Activated CD4-positive, CD25-positive, alpha-beta regulatory T cell treated with anti-CD3 and anti-CD28 coated beads, Interleukin-2, amount 50 U/mL, for 16 hours (primary cell): Measurements from ENCODE around the gene DHRS9.

Source experiments
- DNase-seq: peaks from one replicate; pipeline ENCODE4 v3.0.0-alpha.2; 2020; ENCODE audit warnings: low read depth, low spot score

Gene DHRS9

DNA sequence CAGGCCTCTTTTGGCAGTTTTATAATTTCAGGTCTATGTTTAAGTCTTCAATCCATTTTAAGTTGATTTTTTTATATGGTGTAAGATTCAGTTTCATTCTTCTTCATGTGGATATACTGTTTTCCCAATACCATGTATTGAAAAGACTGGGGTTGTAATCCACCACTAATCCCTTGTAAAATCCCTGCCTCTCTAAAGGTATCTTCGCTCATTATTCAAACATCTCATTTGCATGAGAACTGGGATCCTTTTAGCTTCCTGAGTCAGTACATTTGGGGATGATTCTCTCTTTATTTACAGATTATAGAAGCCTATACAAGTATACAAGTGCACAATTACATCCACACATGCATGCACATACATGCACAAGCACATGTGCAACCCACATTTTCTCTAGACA, 25.3 kb downstream of the DHRS9 start:
- no peak for DNase-seq

DNA sequence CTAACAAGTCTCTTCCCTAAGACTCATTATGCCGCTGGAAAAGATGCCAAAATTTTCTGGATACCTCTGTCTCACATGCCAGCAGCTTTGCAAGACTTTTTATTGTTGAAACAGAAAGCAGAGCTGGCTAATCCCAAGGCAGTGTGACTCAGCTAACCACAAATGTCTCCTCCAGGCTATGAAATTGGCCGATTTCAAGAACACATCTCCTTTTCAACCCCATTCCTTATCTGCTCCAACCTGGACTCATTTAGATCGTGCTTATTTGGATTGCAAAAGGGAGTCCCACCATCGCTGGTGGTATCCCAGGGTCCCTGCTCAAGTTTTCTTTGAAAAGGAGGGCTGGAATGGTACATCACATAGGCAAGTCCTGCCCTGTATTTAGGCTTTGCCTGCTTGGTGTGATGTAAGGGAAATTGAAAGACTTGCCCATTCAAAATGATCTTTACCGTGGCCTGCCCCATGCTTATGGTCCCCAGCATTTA, 26.3 kb downstream of the DHRS9 start:
- no peak for DNase-seq

DNA sequence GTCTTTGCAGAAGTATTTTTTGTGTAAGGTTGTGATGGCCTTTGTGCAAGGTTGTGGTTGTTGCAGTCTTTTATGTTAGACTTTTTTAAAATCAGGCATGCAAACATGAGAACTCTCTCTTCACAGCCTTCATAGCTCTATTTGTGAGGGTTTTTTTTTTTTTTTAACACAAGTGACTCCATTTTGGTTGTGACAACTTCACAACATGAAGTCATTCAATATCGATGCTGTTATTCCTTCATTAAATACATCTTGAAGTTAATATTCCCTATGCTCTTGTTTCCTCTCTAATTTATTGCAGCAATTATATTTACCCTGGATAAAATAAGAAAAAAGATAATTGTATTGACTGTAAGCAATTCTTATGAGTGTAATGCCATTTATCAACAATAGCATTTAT, 35.5 kb downstream of the DHRS9 start:
- DNase-seq = no peak

DNA sequence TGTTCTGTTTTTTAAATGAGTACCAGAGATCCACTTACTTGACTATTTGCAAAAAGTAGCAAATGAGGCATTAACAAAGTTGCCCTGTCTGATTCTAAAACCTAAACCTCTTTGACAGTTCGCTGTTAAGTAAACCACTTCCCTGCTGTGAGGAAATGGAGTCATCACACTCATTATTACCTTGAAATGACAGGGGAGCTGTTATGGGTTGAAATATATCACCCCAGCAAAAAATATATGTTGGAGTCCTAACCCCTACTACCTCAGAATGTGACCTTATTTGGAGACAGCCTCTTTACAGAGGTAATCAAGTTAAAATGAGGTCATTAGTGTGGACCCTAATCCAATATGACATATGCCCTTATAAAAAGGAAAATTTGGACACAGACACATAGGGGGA, 36.1 kb downstream of the DHRS9 start:
- no peak for DNase-seq

DNA sequence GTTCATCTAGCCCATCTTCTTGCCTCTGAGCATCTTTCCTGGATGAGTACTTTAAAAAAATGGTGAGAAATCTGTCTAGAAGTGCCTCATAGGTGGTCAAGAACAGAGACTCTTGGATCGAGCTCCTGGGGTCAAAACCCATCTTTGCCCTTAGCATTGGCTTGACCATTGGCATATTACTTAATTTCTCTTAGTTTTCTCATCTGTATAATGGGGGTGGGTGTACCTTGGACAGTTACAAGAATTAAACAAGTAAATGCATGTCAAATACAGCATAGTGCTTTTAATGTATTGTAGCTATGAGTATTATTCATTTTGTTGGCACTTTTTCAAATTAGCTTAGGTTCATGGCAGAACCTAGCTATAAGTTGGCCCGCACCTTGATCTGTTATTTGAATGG, 36.8 kb downstream of the DHRS9 start:
- DNase-seq = no peak

DNA sequence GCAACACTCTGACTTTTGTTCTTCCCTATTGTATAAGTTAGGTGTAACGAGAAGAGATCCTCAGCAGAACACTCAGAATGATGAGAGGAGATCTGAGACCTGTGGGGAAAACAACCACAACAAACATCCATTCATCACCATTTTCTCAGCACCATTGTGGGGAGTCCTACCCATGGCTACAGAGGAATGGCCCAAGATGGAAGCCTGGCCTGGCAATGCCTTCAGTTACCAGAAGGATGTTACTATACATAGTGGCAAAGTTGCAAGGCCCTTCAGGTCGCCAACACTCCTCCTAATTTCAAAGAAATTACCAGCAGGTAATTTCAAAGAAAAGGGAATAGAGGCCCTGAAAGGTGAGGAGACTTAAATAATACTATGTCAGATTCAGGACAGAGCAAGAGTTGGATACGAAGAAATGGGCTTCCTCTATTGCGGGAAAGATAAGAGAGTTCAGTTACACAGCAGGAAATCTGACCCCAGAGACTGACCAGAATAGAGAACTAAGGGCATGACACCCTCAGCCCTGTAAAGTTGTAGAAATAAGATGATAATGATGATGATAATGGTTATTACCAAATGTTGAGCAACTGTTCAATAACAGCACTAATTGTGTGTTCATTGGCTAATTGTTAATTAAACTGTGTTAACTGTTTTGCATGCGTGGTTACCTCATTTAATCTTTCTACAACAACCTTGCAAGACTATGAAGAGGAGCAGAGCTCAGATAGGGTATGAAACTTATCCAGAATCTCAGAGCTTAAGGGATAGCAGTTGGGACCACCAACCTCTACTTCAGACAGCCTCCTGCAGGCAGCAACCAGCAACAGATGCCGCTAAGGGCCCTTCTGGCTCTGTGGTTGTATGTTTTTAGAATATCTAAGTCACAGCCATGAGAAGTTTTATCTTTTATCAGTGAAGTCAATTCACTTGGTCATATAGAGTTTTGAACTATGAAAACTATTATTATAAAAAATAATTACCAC, 37.5 kb downstream of the DHRS9 start:
- DNase-seq = no peak

DNA sequence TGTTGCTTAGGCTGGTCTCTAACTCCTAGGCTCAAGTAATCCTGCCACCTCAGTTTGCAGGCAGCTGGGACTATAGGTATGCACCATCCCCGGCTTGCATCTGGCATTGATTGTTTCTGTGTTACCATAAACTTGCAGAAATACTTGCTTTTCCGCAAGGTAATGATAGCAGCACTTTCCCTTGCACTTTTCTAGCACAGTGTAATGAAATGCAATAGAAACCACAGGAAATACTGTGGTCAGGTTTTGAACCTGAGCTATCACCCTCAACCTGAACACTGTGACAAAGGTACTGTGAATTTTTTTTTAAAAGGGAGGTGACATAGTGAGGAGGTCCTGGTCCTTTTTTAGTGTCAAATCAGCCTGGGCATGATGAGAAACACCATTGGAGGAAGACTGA, 38.3 kb downstream of the DHRS9 start:
- DNase-seq = no peak

DNA sequence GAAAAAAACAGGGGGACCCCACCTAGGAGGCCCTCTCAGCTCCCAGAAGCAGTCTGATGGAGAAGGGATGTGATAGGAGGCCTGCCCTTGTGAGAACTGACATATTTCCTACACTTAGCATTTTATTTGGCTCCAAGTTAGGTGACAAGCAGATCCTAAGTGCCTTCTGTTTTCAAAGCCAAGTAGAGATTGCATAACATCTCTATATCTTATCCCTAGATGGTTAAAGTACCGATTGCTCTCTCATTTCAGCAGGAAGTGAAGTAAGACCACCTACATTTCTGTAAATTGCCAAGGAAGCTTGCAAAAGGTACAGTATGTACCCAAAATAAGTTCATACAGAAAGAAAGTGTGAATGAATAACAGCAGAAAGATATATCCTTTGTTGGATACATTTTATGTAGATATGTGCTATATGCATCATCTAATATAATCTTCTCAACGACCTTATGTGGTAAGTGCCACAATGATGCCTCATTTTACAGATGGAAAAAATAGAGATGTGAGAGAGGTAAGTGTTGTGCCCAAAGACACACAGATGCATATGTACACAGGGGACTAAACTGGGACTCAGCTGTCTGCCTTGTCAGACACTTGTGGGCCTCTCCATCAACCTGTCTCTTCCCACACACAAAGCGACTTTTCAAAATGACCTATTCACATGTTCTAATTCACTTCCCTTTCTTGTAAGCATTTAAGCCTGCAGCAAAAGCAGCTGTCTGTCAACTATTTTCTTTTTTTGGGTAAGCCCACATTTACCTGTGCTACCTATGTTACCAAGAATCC, 38.9 kb downstream of the DHRS9 start:
- no peak for DNase-seq

DNA sequence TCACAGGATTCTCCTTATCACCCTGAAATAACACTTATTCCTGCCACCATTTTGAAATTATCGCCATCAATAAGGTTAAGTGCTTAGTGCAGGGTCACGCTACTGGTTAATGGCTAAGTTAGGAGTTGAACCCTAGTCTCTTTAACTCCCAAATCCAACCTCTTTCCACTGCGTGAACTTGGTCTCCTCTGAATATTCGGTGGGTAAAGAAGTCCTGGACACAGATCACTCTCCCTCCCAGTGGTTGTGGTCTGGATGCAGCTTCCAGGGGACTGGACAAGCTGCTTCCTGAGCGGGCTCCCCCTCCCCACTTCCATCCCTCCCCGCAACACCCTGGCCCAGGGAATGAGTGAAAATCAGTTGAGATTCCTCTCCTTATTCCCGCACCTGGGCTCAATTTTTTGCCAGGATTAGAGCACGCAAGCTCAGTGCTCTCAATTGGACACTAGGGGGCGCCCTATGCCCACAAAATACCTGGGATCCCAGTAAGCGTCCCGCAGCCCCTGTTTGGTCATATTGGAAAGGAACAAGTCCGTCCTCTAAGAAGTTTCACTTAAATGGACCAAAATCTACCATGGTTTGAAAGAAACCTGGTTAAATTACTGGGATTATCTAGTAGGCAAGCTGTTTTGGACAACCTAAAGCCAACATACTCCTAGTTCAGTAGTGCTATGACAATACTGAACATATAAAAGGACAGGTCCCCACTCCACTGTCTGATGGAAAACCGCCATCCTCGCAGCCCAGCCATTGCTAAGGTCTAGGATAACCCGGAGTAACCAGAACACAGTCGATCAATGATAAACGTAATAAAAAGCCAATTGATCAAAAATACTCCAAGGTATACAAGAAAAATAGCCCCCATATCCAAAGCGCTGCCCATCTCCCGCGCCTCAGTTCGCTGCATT, 40.4 kb downstream of the DHRS9 start:
- DNase-seq = peak; percentile 27

DNA sequence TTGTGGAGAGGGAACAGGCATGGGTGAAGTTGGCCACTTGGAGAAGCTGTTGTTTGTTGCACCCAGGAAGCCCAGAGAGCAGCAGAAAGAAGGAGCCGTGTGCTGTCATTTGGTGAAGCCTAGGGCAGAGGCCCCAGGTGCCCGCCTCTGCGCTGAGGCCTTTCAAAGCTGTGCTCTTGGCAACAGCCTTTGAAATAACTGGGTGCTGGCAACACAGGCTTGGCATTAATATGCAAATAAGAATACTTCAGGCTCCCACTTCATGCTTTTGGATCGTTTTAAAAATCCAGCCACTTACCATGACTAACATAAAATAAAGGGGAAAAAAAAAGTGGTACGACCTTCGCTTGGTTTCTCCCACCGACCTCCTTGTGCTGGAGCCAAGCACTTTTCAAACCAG, 41.1 kb downstream of the DHRS9 start:
- DNase-seq = no peak

DNA sequence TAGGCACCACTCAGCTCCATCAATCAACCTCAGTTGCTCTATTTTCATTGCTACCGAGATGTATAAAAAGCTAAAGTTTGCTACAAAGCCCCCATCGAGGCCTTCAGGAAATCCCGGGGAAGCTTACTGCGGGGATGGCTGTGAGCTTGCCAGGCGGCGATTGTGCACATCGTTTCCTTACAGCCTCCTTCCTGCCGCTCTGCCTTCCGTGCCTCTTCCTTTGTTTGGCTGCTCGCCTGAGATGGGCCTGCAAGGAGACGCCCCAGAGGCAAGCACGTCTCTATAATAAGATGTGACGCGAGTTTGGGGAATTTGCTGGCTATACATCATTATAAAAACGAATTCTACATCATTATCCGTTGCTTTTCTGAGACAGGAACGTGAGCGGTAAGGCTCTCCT, 41.6 kb downstream of the DHRS9 start:
- DNase-seq = no peak

DNA sequence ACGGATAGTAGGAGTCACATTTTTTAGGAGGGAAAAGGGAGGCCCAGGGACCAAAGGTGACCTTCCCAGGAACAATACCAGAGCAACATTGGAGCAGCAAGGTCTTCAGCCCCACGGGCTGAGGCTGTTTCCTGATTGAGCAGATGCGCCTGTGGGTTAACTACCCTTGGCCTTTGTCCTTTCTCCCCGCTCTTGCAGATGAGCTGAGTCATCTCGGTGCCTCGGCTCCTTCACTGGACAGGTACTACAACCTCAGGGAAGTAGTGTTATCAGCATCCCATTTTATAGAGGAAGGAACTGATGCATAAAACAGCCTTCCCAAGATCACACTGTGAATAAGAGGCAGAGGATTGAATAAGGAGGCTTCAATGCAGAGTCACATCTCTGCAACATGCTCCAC, 43.5 kb downstream of the DHRS9 start:
- no peak for DNase-seq

DNA sequence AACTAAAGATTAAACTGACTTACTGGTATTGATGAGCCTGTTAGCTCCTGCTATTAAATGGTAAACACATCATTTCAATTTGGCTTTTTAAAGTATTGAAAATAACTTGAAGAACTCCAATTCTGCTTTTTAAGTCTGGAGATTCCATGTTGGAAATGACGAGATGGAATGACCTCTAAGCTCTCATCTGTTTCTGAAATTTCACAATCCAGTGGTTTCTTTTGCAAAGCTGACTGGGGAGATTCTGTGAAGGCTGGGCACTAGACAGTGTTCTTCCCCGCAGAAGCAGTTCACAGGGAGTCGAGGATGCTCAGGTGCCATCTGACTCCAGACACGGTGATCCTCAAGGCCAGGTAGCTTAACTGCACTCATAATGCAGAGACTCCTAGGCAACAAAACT, 44.7 kb downstream of the DHRS9 start:
- no peak for DNase-seq

DNA sequence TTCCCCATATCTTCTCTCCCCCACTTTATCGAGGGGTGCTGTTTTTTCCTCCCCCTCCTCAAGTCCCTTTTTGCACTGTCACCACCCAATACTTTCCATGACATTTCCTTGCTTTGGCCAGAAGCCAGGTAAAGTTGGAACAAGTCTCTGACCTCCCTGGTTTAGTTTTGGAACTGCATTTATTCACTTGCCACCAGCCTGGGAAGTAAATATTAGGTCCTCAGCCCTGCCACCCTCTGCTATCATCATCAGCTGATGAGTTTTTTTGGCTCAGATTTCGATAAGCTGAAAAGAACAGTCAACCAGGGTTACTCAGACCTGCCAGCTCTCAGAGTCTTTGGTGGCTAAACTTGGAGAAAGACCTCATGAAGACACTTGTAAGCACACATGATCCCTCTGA, 47.0 kb downstream of the DHRS9 start:
- no peak for DNase-seq

DNA sequence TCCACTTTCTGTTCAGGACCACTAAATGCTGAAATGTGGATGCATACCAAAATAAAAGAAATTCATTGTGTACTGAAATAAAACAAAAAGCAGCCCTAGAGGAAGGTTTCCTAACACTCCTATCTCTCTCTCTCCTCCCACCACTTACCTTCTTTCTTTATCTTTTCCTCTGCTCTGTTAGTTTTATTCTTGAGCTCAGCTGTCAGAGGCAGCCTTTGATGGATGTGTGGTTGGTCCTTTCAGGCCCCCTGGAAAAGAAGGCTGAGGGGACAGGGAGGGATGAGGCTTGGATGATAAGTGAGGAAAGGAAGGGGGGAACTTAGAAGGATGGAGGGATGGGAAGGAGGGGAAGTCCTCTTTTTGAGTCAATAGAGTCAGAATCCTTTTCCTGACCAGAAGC, 47.6 kb downstream of the DHRS9 start:
- DNase-seq = no peak

DNA sequence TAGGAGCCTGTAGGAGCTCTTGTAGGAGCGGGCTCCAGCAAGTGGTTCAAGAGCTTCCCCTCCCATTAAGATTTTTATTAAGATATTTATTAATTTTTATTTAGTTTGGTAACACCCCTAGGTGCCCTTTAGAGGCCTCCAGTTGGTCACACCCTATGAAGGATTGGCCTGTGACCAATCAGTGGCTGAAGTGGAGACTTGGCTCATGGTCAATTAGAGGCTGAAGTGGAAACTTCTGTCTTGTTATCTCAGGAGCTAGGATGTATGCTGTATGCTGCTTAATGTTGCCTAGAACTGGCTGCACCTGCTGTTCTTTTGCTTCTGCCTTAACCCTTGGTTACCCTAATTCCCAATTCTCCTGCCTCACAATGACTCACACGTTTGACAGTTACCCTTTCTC, 48.7 kb downstream of the DHRS9 start:
- no peak for DNase-seq

DNA sequence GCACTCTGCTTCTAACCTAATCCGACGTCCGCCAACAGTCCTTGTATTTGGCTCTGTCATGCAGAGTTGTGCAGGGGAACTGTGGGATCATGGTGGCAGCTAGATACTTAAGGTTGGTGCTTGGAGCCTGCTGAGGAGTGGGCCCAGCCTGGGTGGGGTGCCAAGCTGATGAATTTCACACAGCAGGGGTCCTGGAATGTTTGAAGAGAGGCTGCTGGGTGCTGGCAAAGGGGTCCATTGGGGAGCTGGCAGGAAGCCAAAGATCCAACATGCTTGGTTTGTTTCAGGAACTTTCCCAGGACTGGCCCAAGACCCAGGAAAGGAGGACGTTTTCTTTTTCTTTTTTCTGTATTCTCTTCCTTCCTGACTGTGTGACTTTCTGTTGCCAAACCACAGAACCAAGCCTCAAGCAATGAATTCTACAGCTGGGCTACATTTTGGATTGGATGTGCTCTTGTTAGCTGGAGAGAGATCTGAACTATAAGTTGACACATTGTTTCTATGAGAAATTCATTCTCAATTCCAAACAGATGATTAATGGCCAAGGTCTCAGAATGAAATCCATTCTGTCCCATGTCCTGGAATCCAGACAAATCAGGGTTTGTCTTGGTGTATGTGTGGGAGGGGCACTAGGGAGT, 49.9 kb downstream of the DHRS9 start:
- no peak for DNase-seq

DNA sequence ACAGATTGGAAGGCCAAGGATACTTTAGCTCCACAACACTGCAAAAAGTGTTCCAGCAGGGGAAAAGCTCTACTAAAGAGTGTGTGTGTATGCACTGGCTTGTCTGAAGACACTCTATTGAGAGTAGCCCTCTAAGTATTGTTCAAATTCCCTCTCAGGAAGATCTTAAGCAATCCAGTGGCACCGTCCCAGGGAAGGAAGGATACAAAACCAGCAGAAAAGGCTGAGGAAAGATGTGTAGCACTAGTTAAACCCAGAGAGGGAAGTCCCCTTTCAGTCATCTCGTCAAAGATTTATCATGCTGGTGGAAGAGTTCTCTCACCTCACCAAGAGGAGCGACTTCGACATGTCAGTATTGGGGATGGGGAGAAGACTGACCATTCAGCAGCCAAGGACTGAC, 50.5 kb downstream of the DHRS9 start:
- no peak for DNase-seq

DNA sequence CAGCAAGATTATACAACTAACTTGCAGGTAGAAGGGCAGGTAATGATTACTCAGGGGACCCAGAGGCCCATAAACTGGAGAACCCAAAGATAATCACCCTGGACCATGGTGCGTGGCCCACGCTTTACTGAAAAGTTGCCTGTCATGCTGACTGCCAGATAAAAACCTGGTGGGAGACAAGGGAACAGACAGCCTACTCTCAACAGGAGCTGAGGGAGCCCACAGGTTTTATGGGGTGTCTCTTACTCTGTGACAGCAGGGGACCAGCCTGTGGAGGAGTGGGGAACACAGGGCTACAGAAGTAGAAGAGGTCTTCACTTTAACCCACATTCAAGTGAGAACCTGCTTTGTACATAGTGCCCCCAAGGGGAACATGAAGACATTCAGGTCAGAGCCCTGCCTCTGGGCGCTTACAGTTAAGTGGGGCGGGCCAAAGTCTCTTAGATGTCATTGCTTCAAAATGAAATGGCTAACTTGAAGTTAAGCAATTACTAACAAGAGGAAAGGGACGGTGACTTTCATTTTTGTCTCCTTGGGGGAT, 60.4 kb downstream of the DHRS9 start:
- DNase-seq = no peak

DNA sequence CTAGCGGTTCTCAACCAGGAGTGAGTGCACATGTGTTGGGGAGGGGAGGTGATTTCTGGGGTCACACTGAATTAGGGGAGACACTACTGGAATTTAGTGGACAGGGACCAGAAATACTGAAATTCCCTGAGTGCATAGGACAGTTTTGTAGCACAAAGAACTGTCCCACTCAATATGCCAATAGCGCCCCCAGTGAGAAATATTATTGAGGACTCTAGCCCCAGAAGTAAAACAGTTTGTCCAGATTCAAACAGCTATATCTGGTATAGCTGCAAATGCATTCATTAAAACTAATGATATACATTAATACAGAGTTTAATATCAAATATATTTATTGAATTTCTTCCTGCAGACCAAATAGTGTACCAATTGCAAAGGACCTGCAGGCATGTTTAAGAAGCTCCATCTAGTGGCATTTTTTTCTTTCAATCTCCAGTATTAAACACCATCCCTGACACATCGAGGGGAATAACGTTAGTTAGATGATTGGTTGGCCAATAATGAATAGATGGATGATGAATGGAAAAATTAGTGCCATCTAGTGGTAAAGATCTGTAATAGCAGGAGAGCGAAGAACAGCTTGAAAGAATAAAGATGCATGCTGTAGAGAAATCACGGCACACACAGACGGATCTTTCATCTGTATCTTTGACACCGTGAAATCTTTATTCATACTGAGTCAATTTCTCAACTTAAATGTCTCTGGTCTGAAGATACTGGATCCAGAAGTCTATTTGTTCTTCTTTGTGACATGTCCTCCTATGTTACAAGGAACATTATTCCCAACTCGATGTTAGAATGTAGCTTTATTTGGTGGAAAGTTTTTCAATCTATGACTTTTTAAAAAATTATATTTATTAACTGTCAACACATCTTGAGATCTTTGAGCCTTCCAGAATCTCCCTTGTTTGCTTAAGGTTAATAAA, 62.5 kb downstream of the DHRS9 start:
- DNase-seq = no peak
